Ishikawa (cell line): ENCODE data around the gene FAM163B.

Source experiments
- CEBPB ChIP-seq: IDR thresholded peaks from 2 replicates; pipeline ENCODE4 v1.6.1; 2012
- CREB1 ChIP-seq: IDR thresholded peaks from 2 replicates; pipeline ENCODE4 v1.6.1; 2012; ENCODE audit warnings: low read depth
- EGR1 ChIP-seq: IDR thresholded peaks from 2 replicates; pipeline ENCODE4 v1.6.1; 2012
- EP300 ChIP-seq: IDR thresholded peaks from 2 replicates; pipeline ENCODE4 v1.6.1; 2012; ENCODE audit warnings: borderline replicate concordance
- FOXM1 ChIP-seq: IDR thresholded peaks from 2 replicates; pipeline ENCODE4 v1.6.1; 2012; ENCODE audit warnings: low read depth, borderline replicate concordance
- NFIC ChIP-seq: IDR thresholded peaks from 2 replicates; pipeline ENCODE4 v1.6.1; 2012
- RAD21 ChIP-seq: IDR thresholded peaks from 2 replicates; pipeline ENCODE4 v1.6.1; 2012; ENCODE audit warnings: low read depth
- REST ChIP-seq: IDR thresholded peaks from 2 replicates; pipeline ENCODE4 v1.6.1; 2012; ENCODE audit warnings: low read depth, mild to moderate bottlenecking
- TAF1 ChIP-seq: IDR thresholded peaks from 2 replicates; pipeline ENCODE4 v1.6.1; 2012; ENCODE audit warnings: low read depth, mild to moderate bottlenecking
- TCF12 ChIP-seq: IDR thresholded peaks from 2 replicates; pipeline ENCODE4 v1.6.1; 2012; ENCODE audit warnings: low read depth
- TEAD4 ChIP-seq: IDR thresholded peaks from 2 replicates; pipeline ENCODE4 v1.6.1; 2012
- USF1 ChIP-seq: IDR thresholded peaks from 2 replicates; pipeline ENCODE4 v1.6.1; 2012
- YY1 ChIP-seq: IDR thresholded peaks from 2 replicates; pipeline ENCODE4 v1.6.1; 2012; ENCODE audit warnings: low read depth
- ZBTB7A ChIP-seq: IDR thresholded peaks from 2 replicates; pipeline ENCODE4 v1.6.1; 2012; ENCODE audit warnings: low read depth
- TF ChIP-seq, protein P1 (sequence below): IDR thresholded peaks from 2 replicates; pipeline ENCODE4 v1.6.1; 2012

The FAM163B gene

GRCh38 chr9:133569891-133570690, 39.1 kb downstream of the FAM163B start:
- TF ChIP-seq CEBPB (no peak), USF1 (no peak), REST (no peak), CREB1 (no peak), TEAD4 (no peak), EP300 (no peak), ZBTB7A (no peak), TCF12 (no peak)

- TF ChIP-seq EP300 (no peak), NFIC (no peak), TEAD4 (no peak), TCF12 (no peak), ZBTB7A (no peak), FOXM1 (no peak), CREB1 (no peak), USF1 (no peak), RAD21 (no peak), YY1 (no peak), EGR1 (no peak)
- TF ChIP-seq, protein P1, sequence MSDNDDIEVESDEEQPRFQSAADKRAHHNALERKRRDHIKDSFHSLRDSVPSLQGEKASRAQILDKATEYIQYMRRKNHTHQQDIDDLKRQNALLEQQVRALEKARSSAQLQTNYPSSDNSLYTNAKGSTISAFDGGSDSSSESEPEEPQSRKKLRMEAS = no peak
These were observed 39.9 kb downstream of the FAM163B start for GRCh38 chr9:133569121-133569785.

DNA sequence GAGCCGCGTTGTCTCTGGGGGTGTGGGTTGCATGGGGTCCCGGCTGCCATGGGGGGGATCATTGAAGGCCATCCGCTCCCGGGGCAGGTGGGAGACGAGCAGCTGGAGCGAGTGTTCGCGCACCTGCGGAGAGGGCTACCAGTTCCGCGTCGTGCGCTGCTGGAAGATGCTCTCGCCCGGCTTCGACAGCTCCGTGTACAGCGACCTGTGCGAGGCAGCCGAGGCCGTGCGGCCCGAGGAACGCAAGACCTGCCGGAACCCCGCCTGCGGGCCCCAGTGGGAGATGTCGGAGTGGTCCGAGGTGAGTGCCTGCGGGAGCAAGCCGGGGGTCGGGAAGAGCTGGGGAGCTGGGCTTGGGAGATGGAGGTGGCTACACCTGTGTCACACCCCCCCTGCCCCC, 41.0 kb downstream of the FAM163B start:
- TF ChIP-seq NFIC (no peak), TEAD4 (no peak), TAF1 (no peak), RAD21 (no peak)

DNA sequence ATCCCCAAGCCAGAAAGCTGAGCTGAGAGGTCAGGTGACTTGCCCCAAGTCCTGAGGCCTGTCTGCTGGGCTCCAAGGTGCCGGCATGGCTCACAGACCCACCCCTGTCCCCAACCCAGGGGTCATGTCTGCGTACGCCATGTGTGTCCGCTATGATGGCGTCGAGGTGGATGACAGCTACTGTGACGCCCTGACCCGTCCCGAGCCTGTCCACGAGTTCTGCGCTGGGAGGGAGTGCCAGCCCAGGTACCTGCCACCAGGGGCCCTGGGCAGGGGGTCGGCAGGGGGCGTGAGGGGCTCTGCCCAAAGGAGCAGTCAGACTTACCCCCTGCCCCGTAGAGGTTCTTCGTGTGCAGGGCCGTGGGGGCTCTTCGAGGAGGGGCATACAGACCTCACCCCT, 42.4 kb downstream of the FAM163B start:
- TF ChIP-seq TAF1 = no peak
- TF ChIP-seq TCF12 = no peak
- TF ChIP-seq EGR1 = no peak
- TF ChIP-seq CEBPB = no peak
- TF ChIP-seq, protein P1 = no peak
- TF ChIP-seq ZBTB7A = no peak
- no peak for TF ChIP-seq USF1
- TF ChIP-seq CREB1 = no peak

DNA sequence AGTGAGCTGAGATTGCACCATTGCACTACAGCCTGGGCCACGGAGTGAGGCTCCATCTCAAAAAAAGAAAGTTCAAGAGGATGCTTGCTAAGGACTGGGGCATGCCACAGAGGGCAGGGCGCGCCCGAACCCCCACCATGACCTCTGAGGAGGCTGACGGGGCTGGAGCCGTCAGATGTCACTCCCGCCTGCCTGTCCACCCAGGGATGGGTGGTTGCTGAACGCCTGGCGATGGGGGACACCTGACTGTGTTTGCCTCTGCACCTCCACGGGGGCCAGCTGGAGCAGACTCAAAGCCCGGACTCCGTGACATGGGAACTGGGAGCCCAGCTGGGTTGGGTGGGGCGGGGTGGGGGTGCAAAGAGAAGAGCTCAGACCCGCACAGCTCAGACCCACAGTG, 42.8 kb downstream of the FAM163B start:
- no peak for TF ChIP-seq TAF1

GRCh38 chr9:133564451-133565116, 44.6 kb downstream of the FAM163B start:
- no peak for TF ChIP-seq USF1
- TF ChIP-seq CREB1 = no peak
- no peak for TF ChIP-seq NFIC

GRCh38 chr9:133563291-133563796, 45.8 kb downstream of the FAM163B start:
- no peak for TF ChIP-seq RAD21
- no peak for TF ChIP-seq YY1
- no peak for TF ChIP-seq EGR1
- TF ChIP-seq USF1 = no peak
- no peak for TF ChIP-seq REST
- no peak for TF ChIP-seq TEAD4
- no peak for TF ChIP-seq CEBPB
- TF ChIP-seq, protein P1 = no peak
- no peak for TF ChIP-seq TAF1
- TF ChIP-seq NFIC = no peak
- no peak for TF ChIP-seq ZBTB7A
